Prostate gland (tissue), 2 donors: Measurements from ENCODE around the gene ZDHHC11. TPM values are rescaled to one million over a fixed set of nuclear protein-coding genes. Genes with fewer than 3 reads are reported as not detected.

Experiments
- DNase-seq: peaks from one replicate; pipeline ENCODE4 v3.0.0-alpha.2; 2019; ENCODE audit warnings: low spot score
- H3K27ac ChIP-seq, 2 donors: fragments of 200-600 bp; sonication (generic); 2 replicates each; pipeline ENCODE4 v1.5.1; 2017 to 2019
- H3K27me3 ChIP-seq: fragments of 200-600 bp; sonication (generic); replicated peaks from 2 replicates; pipeline ENCODE4 v1.5.1; 2019; ENCODE audit not compliant: insufficient read depth
- H3K36me3 ChIP-seq, 2 donors: fragments of 200-600 bp; sonication (generic); 1 replicate in 1 of 2; 2 replicates in 1 of 2; pipeline versions ENCODE4 v1.5.1 to v1.8.1; 2017 to 2019
- H3K4me1 ChIP-seq: fragments of 200-600 bp; sonication (generic); replicated peaks from 2 replicates; pipeline ENCODE4 v1.5.1; 2019
- H3K4me3 ChIP-seq, 2 donors: fragments of 200-600 bp; sonication (generic); 2 replicates each; pipeline ENCODE4 v1.5.1; 2017 to 2019
- H3K9me3 ChIP-seq: fragments of 200-600 bp; sonication (generic); 2 replicates; pipeline ENCODE4 v1.5.1; 2017
- CTCF ChIP-seq, 4 experiments: fragments of 200-600 bp in 2 of 4; fragments of 450-650 bp in 2 of 4; sonication (generic) in 2 of 4; IDR thresholded peaks; 1 replicate in 3 of 4; 2 replicates in 1 of 4; pipeline ENCODE4 v1.5.1; 2016 to 2019; ENCODE audit warnings: antibody characterized with exemption in 4 of 4, mild to moderate bottlenecking in 2 of 4, moderate library complexity in 2 of 4
- POLR2A ChIP-seq: fragments of 450-650 bp; IDR thresholded peaks from one replicate; pipeline ENCODE4 v1.6.1; 2016; ENCODE audit warnings: antibody characterized with exemption, mild to moderate bottlenecking
- POLR2AphosphoS5 ChIP-seq: sonication (generic); formaldehyde crosslinking; IDR thresholded peaks from one replicate; pipeline ENCODE4 v1.6.1; 2017; ENCODE audit warnings: antibody characterized with exemption
- WGBS: methylation state at CpG from one replicate; pipeline ENCODE4 v1.1.5; 2018; 5-methylcytosine and 5-hydroxymethylcytosine counted together
- intact Hi-C: fragments of 100-400 bp; cut with DNase I; formaldehyde crosslinking; loops from one replicate; pipeline ENCODE4 v1.14.2; 2022
- total RNA-seq, 2 donors: library from RNA; depleted of rRNA; stranded (reverse); fragments of >200 nt; gene quantifications; one replicate each; pipeline ENCODE4 v1.1.0, GENCODE V29; 2016

The ZDHHC11 gene
- total RNA-seq, 2 donors from 2014 or later: 1.2 to 9.8 TPM

- Histone ChIP-seq H3K9me3 (no peaks in the 10 kb centered on the region), H3K27me3 (no peaks in the 10 kb centered on the region), H3K36me3 (peaks cover 12 to 27% of the 10 kb centered on the region in 2 donors), H3K4me1 (no peaks in the 10 kb centered on the region), H3K27ac (no peak overlapping the region), H3K4me3 (no peak overlapping the region)
- no peak for DNase-seq
- 92% methylated on average over 6 of the region's 6 CpGs for WGBS
- no peak for TF ChIP-seq POLR2A
- TF ChIP-seq CTCF (IDR thresholded peaks at IDR 0.05): no peak
- no peak for TF ChIP-seq POLR2AphosphoS5
- intact Hi-C loops: no loop called here
These were observed 16.6 kb upstream of the ZDHHC11 start for GRCh38 chr5:867300-867870.

GRCh38 chr5:865771-866170, 15.0 kb upstream of the ZDHHC11 start:
- H3K4me3 ChIP-seq: no peak overlapping the region
- no peak overlapping the region for H3K27ac ChIP-seq
- H3K9me3 ChIP-seq: no peaks in the 10 kb centered on the region
- TF ChIP-seq POLR2AphosphoS5 (no peak), CTCF (IDR thresholded peaks at IDR 0.05) (no peak), POLR2A (no peak)
- peaks cover 8 to 20% of the 10 kb centered on the region in 2 donors for H3K36me3 ChIP-seq
- no peak for DNase-seq
- no peaks in the 10 kb centered on the region for H3K27me3 ChIP-seq
- no peaks in the 10 kb centered on the region for H3K4me1 ChIP-seq
- intact Hi-C loops: no loop called here
- WGBS: 98% methylated on average over 5 of the region's 10 CpGs

- Histone ChIP-seq H3K27ac (no peak overlapping the region), H3K27me3 (no peaks in the 10 kb centered on the region), H3K9me3 (no peaks in the 10 kb centered on the region), H3K4me1 (no peaks in the 10 kb centered on the region), H3K36me3 (peaks cover 8 to 19% of the 10 kb centered on the region in 2 donors), H3K4me3 (no peak overlapping the region)
- no peak for DNase-seq
- intact Hi-C loops: no loop called here
- 91% methylated on average over 24 of the region's 24 CpGs for WGBS
- TF ChIP-seq CTCF (IDR thresholded peaks at IDR 0.05) (no peak), POLR2A (no peak), POLR2AphosphoS5 (no peak)
These were observed 14.4 kb upstream of the ZDHHC11 start for GRCh38 chr5:865168-865521.

GRCh38 chr5:864492-865167, 13.8 kb upstream of the ZDHHC11 start:
- H3K27me3 ChIP-seq: no peaks in the 10 kb centered on the region
- DNase-seq: no peak
- no peak overlapping the region for H3K27ac ChIP-seq
- 76% methylated on average over 15 of the region's 15 CpGs for WGBS
- H3K9me3 ChIP-seq: no peaks in the 10 kb centered on the region
- TF ChIP-seq POLR2A (no peak), CTCF (IDR thresholded peaks at IDR 0.05) (no peak), POLR2AphosphoS5 (no peak)
- no peak overlapping the region for H3K4me3 ChIP-seq
- intact Hi-C loops: no loop called here
- peaks cover 8 to 14% of the 10 kb centered on the region in 2 donors for H3K36me3 ChIP-seq
- no peaks in the 10 kb centered on the region for H3K4me1 ChIP-seq

GRCh38 chr5:863244-863805, 12.5 kb upstream of the ZDHHC11 start:
- Histone ChIP-seq H3K27ac (no peak overlapping the region), H3K27me3 (no peaks in the 10 kb centered on the region), H3K36me3 (peaks cover 5 to 8% of the 10 kb centered on the region in 2 donors), H3K4me3 (no peak overlapping the region), H3K9me3 (no peaks in the 10 kb centered on the region), H3K4me1 (no peaks in the 10 kb centered on the region)
- TF ChIP-seq POLR2AphosphoS5 (no peak), POLR2A (no peak), CTCF (IDR thresholded peaks at IDR 0.05) (no peak)
- 86% methylated on average over 15 of the region's 16 CpGs for WGBS
- intact Hi-C loops: no loop called here
- DNase-seq: no peak
